HG03196 (cell line): ENCODE data around the gene PNKD.
A peak's percentile ranks its signal among the peaks of the same experiment; 100 is the strongest.

Experiments used
- ATAC-seq: cut with Tn5 transposase; IDR thresholded peaks from one replicate; pipeline ENCODE4 v1.9.1; 2021; ENCODE audit not compliant: unreplicated experiment

PNKD gene

DNA sequence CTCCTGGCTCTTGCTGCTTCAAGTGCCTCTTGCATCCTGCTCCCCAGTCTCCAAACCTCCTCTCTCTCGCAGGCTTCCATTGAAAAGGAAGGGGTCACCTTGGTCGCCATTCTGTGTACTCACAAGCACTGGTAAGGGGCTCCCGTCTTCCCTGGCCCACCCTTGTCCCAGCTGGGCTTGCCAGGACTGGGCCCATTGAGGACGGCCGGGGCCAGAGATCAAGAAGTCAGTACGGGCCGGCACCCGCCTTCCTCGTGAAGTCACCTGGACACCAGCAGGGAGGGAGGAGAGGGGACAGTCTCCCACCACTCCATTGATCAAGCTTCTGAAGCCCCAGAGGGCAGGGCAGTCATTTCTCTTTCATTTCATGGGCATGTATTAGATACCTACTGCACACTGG lies 70.3 kb downstream of the PNKD start:
- no peak for ATAC-seq

DNA sequence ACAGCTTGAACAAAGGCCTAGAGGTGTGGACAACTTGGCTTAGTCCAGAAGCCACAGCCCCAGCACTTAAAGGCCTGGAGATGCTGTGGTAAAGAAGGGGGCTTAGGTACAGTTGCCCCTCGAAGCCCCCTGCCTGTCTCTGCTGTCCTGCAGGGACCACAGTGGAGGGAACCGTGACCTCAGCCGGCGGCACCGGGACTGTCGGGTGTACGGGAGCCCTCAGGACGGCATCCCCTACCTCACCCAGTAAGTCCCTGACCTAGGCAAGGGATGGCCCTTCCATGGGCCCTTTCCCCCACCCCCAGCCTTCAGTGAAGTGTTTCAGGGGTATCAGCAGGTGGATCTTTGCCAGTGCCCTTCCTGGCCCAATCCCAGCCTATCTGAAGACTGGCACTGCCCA lies 71.1 kb downstream of the PNKD start:
- ATAC-seq: no peak

- ATAC-seq: no peak
These were observed 72.5 kb downstream of the PNKD start for GRCh38 chr2:218342837-218343236.

GRCh38 chr2:218343591-218343990 lies 73.3 kb downstream of the PNKD start:
- no peak for ATAC-seq

GRCh38 chr2:218344090-218344754 lies 73.9 kb downstream of the PNKD start:
- ATAC-seq: no peak

- no peak for ATAC-seq
These were observed 74.6 kb downstream of the PNKD start for GRCh38 chr2:218344755-218345417.

DNA sequence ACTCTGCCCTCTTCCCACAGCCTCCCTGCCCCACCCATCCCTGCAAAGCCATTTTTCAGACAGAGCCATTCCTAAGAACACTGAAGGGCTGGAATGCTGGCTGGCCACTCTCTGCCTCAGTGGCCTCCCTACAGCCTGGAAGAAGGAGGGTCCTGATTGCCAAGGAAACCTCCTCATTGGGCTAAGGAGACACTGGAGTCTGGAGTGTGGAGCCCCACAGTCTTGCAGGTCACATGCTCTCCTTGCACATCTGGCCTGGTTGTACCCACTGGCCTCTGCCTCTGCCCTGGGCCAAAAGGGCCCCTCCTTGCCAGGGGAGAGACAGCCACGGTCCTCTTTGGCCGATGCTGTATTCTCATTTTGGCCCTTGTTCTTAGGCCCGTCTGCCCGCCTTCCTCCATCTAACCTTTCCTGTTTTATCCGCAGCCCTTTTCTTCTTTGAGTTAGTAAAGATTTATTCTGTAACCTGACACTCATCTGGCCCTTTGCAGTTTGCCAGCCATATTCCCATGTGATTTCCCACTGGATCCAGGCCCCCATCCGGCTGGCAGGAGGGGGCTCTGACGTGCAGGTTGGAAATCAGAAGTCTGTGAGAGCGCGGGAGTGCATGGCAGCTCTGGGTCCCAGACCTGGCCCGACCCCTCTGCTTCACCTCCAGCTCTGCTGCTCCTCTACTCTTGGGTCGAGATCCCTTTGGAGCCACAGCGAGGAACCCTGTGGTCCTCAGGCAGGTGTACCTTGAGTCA lies 75.3 kb downstream of the PNKD start:
- ATAC-seq: no peak

GRCh38 chr2:218347172-218347571 lies 76.9 kb downstream of the PNKD start:
- no peak for ATAC-seq

- ATAC-seq: no peak
These were observed 83.7 kb downstream of the PNKD start for GRCh38 chr2:218354045-218354444.

- no peak for ATAC-seq
These were observed 84.6 kb downstream of the PNKD start for GRCh38 chr2:218354850-218355443.

DNA sequence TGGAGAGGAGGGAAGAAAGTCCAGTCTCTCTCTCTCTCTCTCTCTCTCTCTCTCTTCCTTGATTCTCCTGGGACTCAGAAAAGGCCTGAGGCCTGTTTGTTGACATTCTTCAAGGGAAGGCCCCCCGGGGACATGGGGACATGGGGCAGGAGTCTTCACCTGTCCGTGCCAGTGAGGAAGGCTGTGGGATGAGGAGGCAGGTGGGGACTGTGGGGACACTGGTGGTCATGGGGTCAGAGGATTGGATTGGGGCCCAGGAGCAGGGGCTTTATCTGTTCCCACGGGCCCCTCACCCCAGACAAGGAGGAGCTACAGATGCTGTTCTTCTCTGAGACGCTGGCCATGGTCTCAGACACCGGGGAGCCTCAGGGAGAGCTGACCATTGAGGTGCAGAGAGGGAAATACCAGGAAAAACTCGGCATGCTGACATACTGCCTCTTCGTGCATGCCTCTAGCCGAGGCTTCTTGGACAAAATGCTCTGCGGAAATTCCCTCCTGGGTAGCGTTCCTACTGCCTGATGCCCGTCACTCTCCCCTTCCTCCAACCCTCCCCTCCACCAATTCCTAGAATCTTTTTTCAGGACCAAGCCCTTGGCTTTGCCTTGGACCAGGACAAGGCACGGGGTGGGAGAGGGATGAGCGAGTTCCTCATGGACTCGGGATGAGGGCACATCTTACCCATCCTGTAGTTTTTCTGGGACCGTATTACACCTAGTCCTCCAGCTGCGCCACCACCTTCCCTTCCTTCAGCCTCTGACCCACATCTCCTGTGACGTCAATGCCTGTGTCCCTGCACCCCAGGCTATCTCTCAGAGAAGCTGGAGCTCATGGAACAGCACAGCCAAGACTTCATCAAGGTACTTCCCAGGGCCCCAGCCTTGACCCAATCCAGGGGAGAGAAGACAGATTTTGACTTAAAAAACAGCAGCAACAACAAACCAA lies 87.2 kb downstream of the PNKD start:
- no peak for ATAC-seq

DNA sequence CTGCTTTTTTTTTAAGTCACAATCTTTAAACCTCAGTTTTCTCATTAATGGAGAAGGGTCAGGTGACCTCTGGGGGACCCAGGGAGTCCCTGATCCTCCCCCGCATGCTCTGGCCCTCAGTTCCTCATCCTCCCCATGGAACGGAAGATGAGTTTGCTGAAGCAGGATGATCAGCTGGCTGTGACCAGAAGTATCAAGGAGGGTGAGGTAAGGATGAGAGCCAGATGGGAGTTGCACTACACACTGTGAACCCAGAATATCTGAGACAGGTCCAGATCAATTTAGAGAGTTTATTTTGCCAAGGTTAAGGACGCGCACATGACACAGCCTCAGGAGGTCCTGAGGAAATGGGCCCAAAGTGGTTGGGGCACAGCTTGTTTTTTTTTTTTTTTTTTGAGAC lies 90.1 kb downstream of the PNKD start:
- no peak for ATAC-seq

DNA sequence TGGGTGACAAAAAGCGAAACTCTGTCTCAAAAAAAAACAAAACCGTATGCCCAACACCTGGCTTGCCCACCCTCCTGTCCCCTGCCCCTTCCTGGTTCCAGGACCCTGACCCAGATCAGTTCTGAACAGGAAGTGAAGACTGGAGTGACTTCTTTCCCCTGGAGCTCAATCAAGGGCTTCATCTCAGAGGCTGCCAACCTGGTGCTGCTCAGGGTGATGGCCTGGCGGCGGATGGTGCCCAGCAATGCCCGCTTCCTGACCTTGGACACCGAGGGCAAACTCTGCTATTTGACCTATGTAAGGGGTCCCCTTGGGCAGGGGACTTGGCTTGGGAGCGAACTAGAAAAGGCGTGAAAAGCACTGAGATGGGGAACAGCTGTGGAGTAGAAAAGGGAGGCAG lies 92.3 kb downstream of the PNKD start:
- ATAC-seq: no peak

DNA sequence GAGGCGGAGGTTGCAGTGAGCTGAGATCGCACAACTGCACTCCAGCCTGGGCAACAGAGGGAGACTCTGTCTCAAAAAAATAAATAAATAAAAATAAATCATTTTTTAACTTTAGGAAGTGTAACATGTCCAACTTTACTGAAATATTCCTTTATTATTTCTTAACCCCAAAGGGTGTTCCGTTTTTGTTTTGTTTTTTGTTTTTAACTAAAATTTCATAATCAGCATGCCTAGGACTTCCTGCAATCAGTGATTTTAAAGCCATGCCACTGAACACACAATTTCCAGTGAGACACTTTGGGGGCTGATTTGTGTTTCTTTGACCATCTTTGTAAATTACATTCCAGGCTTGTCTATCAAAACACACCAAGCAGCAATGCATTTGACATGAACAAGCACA lies 93.4 kb downstream of the PNKD start:
- no peak for ATAC-seq

DNA sequence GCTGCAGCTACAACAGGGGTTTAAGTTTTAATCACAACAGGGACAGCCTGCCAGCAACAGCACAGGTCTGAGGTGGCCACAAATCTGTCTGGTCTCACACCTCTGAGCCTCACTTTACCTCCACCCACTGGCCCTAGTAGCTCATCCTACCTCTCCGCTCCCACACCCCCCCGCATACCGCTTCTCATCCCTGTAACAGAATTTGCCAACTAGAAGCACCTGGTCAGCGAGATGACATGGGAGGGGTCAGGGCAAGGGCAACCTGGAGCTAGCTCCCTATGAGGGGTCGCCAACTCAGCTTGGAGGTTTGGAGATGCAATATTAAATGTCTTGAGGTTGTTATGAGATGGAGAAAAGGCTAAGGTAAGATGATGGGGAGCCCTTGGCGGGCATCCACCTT lies 93.9 kb downstream of the PNKD start:
- no peak for ATAC-seq

- no peak for ATAC-seq
These were observed 96.5 kb downstream of the PNKD start for GRCh38 chr2:218366621-218367414.

- peak; percentile 89 for ATAC-seq
These were observed 97.3 kb downstream of the PNKD start for GRCh38 chr2:218367415-218368149.

GRCh38 chr2:218368150-218368528 lies 97.8 kb downstream of the PNKD start:
- ATAC-seq: no peak

DNA sequence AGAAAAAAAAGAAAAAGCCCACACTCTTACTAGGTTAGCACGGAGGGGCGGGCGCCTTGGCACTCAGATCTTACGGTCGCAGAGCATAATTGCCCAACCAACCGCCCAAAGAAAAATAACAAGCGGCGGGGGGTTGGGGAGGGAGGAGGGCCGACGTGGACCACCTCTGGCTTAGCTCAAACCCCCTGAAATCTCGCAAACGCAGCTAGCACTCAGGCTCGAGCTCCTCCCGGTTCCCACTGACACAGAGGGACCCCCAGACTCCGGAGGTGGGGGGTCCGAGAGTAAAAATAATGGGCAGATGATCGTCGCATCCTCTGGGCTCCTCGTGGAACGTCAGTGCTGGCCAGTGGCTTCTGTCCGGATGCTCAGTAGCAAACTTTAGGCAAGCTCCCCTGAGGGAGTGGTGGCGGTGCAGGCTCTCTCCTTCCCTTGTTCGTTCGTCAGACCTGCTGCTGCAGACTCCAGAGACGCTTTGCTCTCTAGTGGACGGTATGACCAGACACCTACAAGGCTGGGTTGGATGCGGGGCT lies 98.4 kb downstream of the PNKD start:
- no peak for ATAC-seq
